Esophagus muscularis mucosa (tissue), 4 donors: ENCODE data around the gene NXT2. TPM values are rescaled to one million over a fixed set of nuclear protein-coding genes. Genes with fewer than 3 reads are reported as not detected.

Experiments used
- DNase-seq: peaks from one replicate; pipeline ENCODE4 v3.0.0-alpha.2; 2017; ENCODE audit errors: extremely low spot score
- H3K27ac ChIP-seq, 4 donors: fragments of 200-600 bp; sonication (generic); replicated peaks in 1 of 4; 1 replicate in 3 of 4; 2 replicates in 1 of 4; pipeline ENCODE4 v1.5.1; 2016 to 2019; ENCODE audit warnings: mild to moderate bottlenecking in 1 of 4
- H3K27me3 ChIP-seq, 4 donors: fragments of 200-600 bp; sonication (generic); one replicate each; pipeline versions ENCODE4 v1.5.1 to v1.6.0; 2016 to 2019
- H3K36me3 ChIP-seq, 4 donors: fragments of 200-600 bp; sonication (generic); one replicate each; pipeline ENCODE4 v1.5.1; 2016 to 2019
- H3K4me1 ChIP-seq, 4 donors: fragments of 200-600 bp; sonication (generic); one replicate each; pipeline ENCODE4 v1.5.1; 2016 to 2019
- H3K4me3 ChIP-seq, 4 donors: fragments of 200-600 bp; sonication (generic); 1 replicate in 2 of 4; 2 replicates in 2 of 4; pipeline ENCODE4 v1.5.1; 2016 to 2019; ENCODE audit warnings: mild to moderate bottlenecking in 4 of 4, moderate library complexity in 1 of 4
- H3K9me3 ChIP-seq, 4 donors: fragments of 200-600 bp; sonication (generic); 1 replicate in 3 of 4; 2 replicates in 1 of 4; pipeline ENCODE4 v1.5.1; 2016 to 2019
- CTCF ChIP-seq, 3 experiments: fragments of 200-600 bp in 2 of 3; fragments of 450-650 bp in 1 of 3; sonication (generic) in 2 of 3; IDR thresholded peaks; one replicate each; pipeline ENCODE4 v1.5.1; 2017 to 2019; ENCODE audit warnings: antibody characterized with exemption in 3 of 3, mild to moderate bottlenecking in 2 of 3, moderate library complexity in 1 of 3
- EP300 ChIP-seq: sonication (generic); formaldehyde crosslinking; IDR thresholded peaks from one replicate; pipeline ENCODE4 v1.6.1; 2017; ENCODE audit warnings: antibody characterized with exemption
- POLR2A ChIP-seq: fragments of 450-650 bp; IDR thresholded peaks from one replicate; pipeline ENCODE4 v1.6.1; 2017; ENCODE audit warnings: antibody characterized with exemption, moderate library complexity, mild to moderate bottlenecking, low read depth
- POLR2AphosphoS5 ChIP-seq, 2 donors: sonication (generic); formaldehyde crosslinking; IDR thresholded peaks; one replicate each; pipeline ENCODE4 v1.6.1; 2017; ENCODE audit warnings: antibody characterized with exemption in 2 of 2
- WGBS: methylation state at CpG from one replicate; pipeline ENCODE4 v1.1.5; 2018; 5-methylcytosine and 5-hydroxymethylcytosine counted together
- intact Hi-C: fragments of 100-400 bp; cut with DNase I; formaldehyde crosslinking; loops from one replicate; pipeline ENCODE4 v1.15.1; 2023
- total RNA-seq, 4 donors: library from RNA; depleted of rRNA; stranded (reverse); fragments of >200 nt; gene quantifications; one replicate each; pipeline versions ENCODE4 v1.1.0 to v1.2.1, GENCODE V29; 2016

The NXT2 gene
- total RNA-seq, 4 donors from 2014 or later, result 2.1 to 4.6 (median 2.5) TPM

DNA sequence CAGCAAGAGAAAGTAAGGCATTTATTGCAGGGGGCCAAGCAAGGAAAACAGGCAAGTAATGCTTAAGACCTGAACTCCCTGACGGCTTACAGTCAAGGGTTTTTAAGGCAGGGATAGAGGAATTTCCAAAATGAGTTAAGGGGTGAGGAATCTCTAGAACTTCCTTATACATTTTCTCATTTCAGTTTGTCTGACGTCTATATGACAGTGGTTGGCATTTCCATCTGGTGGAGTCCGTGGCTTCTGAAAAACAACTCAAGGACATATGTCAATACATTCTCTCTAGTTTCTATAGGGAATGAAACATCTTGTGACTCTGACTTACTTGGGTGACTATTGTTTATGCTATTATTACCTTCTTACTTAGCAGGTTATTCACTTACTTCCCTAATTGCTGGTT lies 35.5 kb upstream of the NXT2 start:
- TF ChIP-seq CTCF (IDR thresholded peaks at IDR 0.05) (no peak), POLR2AphosphoS5 (IDR thresholded peaks at IDR 0.05) (no peak), POLR2A (no peak), EP300 (no peak)
- no peak for DNase-seq
- no peaks in the 10 kb centered on the region for H3K36me3 ChIP-seq
- H3K27ac ChIP-seq, result no peak overlapping the region
- H3K27me3 ChIP-seq, result no peaks in the 10 kb centered on the region
- no peaks in the 10 kb centered on the region for H3K4me1 ChIP-seq
- WGBS, result 63% methylated on average over 3 of the region's 3 CpGs
- H3K9me3 ChIP-seq, result no peaks in the 10 kb centered on the region
- no peak overlapping the region for H3K4me3 ChIP-seq
- intact Hi-C loops, result no loop called here

DNA sequence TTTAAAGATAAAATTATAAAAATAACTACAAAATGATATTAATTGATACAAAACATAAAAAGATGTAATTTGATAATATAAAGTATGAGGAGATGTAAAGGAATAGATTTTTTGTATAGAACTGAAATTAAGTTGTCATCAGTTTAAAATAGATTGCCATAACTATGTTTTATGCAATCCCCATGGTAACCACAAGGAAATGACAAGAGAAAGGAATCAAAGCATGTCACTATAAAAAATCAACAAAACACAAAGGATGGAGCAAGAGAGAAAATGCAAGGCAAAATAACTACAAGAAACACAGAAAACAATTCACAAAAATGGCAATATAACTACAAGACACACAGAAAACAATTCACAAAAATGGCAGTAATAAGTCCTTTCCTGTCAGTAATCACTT lies 27.7 kb upstream of the NXT2 start:
- Histone ChIP-seq H3K36me3 (no peaks in the 10 kb centered on the region), H3K27ac (no peak overlapping the region)
- intact Hi-C loops, result no loop called here

GRCh38 chrX:109511113-109511512 lies 25.5 kb upstream of the NXT2 start:
- peaks cover 0 to 5% (median 0%) of the 10 kb centered on the region in 4 donors for H3K27me3 ChIP-seq
- intact Hi-C loops, result no loop called here
- no peak for DNase-seq
- no peaks in the 10 kb centered on the region for H3K9me3 ChIP-seq
- no peak overlapping the region for H3K27ac ChIP-seq
- no peaks in the 10 kb centered on the region for H3K4me1 ChIP-seq
- H3K36me3 ChIP-seq, result no peaks in the 10 kb centered on the region
- H3K4me3 ChIP-seq, result no peak overlapping the region
- WGBS, result 63% methylated on average over 1 of the region's 1 CpG
- no peak for TF ChIP-seq CTCF (IDR thresholded peaks at IDR 0.05)
- TF ChIP-seq POLR2AphosphoS5 (IDR thresholded peaks at IDR 0.05), result no peak
- TF ChIP-seq EP300, result no peak
- TF ChIP-seq POLR2A, result no peak

More for the DNA sequence above, 27.7 kb upstream of the NXT2 start:
- TF ChIP-seq CTCF (IDR thresholded peaks at IDR 0.05), result no peak
- TF ChIP-seq POLR2AphosphoS5 (IDR thresholded peaks at IDR 0.05), result no peak
- no peak for TF ChIP-seq POLR2A
- TF ChIP-seq EP300, result no peak
- H3K9me3 ChIP-seq, result no peaks in the 10 kb centered on the region
- peaks cover 0 to 5% (median 0%) of the 10 kb centered on the region in 4 donors for H3K27me3 ChIP-seq
- no peak for DNase-seq
- H3K4me1 ChIP-seq, result no peaks in the 10 kb centered on the region
- no peak overlapping the region for H3K4me3 ChIP-seq

GRCh38 chrX:109519001-109519400 lies 17.6 kb upstream of the NXT2 start:
- H3K4me3 ChIP-seq, result no peak overlapping the region
- 87% methylated on average over 1 of the region's 1 CpG for WGBS
- no peak overlapping the region for H3K27ac ChIP-seq
- H3K27me3 ChIP-seq, result no peaks in the 10 kb centered on the region
- no peaks in the 10 kb centered on the region for H3K4me1 ChIP-seq
- H3K36me3 ChIP-seq, result no peaks in the 10 kb centered on the region
- TF ChIP-seq EP300, result no peak
- no peak for TF ChIP-seq CTCF (IDR thresholded peaks at IDR 0.05)
- TF ChIP-seq POLR2A, result no peak
- no peak for TF ChIP-seq POLR2AphosphoS5 (IDR thresholded peaks at IDR 0.05)
- no peak for DNase-seq
- intact Hi-C loops, result no loop called here
- H3K9me3 ChIP-seq, result no peaks in the 10 kb centered on the region

GRCh38 chrX:109533005-109533404 lies 3.6 kb upstream of the NXT2 start:
- 39% methylated on average over 1 of the region's 1 CpG for WGBS
- H3K9me3 ChIP-seq, result no peaks in the 10 kb centered on the region
- TF ChIP-seq POLR2AphosphoS5 (IDR thresholded peaks at IDR 0.05), result no peak
- no peak for TF ChIP-seq EP300
- TF ChIP-seq CTCF (IDR thresholded peaks at IDR 0.05), result no peak
- no peak for TF ChIP-seq POLR2A
- H3K36me3 ChIP-seq, result no peaks in the 10 kb centered on the region
- peaks cover 0 to 5% (median 0%) of the 10 kb centered on the region in 4 donors for H3K4me1 ChIP-seq
- intact Hi-C loops, result no loop called here
- H3K27me3 ChIP-seq, result no peaks in the 10 kb centered on the region
- no peak overlapping the region for H3K4me3 ChIP-seq
- DNase-seq, result no peak
- no peak overlapping the region for H3K27ac ChIP-seq
